NCI-H1417 treated with DMSO at 0.1 percent for 48 hours (cell line): ENCODE results near the gene EPAS1.
"Not testable (repeated sequence)": the region's sequence is repeated elsewhere in the genome, so short reads cannot be mapped to it uniquely, and the experiment has no call there.

ENCODE experiments used
- DNase-seq: peaks from one replicate; lab custom pipeline; 2025; lab: John Stamatoyannopoulos, UW

EPAS1 gene

GRCh38 chr2:46383113-46383395, 85.8 kb downstream of the EPAS1 start:
- DNase-seq: no peak

GRCh38 chr2:46383784-46384456, 86.7 kb downstream of the EPAS1 start:
- DNase-seq: no peak

GRCh38 chr2:46384457-46384815, 87.2 kb downstream of the EPAS1 start:
- no peak for DNase-seq

- no peak for DNase-seq
Observed at GRCh38 chr2:46385786-46386577, 88.8 kb downstream of the EPAS1 start.

GRCh38 chr2:46386763-46387162, 89.6 kb downstream of the EPAS1 start:
- DNase-seq: no peak

- DNase-seq: no peak
Observed at GRCh38 chr2:46387292-46387691, 90.1 kb downstream of the EPAS1 start.

GRCh38 chr2:46387886-46388515, 90.8 kb downstream of the EPAS1 start:
- DNase-seq: no peak

- DNase-seq: no peak
Observed at GRCh38 chr2:46388881-46389280, 91.7 kb downstream of the EPAS1 start.

GRCh38 chr2:46389417-46389916, 92.3 kb downstream of the EPAS1 start:
- no peak for DNase-seq

GRCh38 chr2:46390036-46390435, 92.8 kb downstream of the EPAS1 start:
- no peak for DNase-seq

- no peak for DNase-seq
Observed at GRCh38 chr2:46390901-46391395, 93.7 kb downstream of the EPAS1 start.

- DNase-seq: no peak
Observed at GRCh38 chr2:46392561-46393346, 95.5 kb downstream of the EPAS1 start.

GRCh38 chr2:46393347-46393820, 96.2 kb downstream of the EPAS1 start:
- DNase-seq: no peak

GRCh38 chr2:46393865-46394264, 96.7 kb downstream of the EPAS1 start:
- no peak for DNase-seq

GRCh38 chr2:46394649-46395510, 97.7 kb downstream of the EPAS1 start:
- no peak for DNase-seq

GRCh38 chr2:46395730-46396129, 98.5 kb downstream of the EPAS1 start:
- not testable (repeated sequence) for DNase-seq

- no peak for DNase-seq
Observed at GRCh38 chr2:46400016-46400415, 102.8 kb downstream of the EPAS1 start.

- no peak for DNase-seq
Observed at GRCh38 chr2:46402874-46403273, 105.7 kb downstream of the EPAS1 start.

- no peak for DNase-seq
Observed at GRCh38 chr2:46404181-46404759, 107.1 kb downstream of the EPAS1 start.

GRCh38 chr2:46407852-46408455, 110.7 kb downstream of the EPAS1 start:
- DNase-seq: no peak
